HCT116 (cell line): Measurements from ENCODE around the gene VGF. TPM values are rescaled to one million over a fixed set of nuclear protein-coding genes. Genes with fewer than 3 reads are reported as not detected.
A peak's percentile ranks its signal among the peaks of the same experiment; 100 is the strongest.

Experiments used
- ATAC-seq: fragments of 200-7000 bp; cut with Tn5 transposase; 2 replicates; pipeline ENCODE4 v1.9.1; 2020; ENCODE audit warnings: mild to moderate bottlenecking, moderate library complexity
- BruUV-seq: library from RNA; stranded (reverse); fragments of 400-500 nt; replicated peaks from 2 replicates; lab custom pipeline; 2021; lab: Mats Ljungman, UMichigan
- CTCF ChIA-PET: fragments of 300-600 bp; sonication (Branson Sonifier 250); formaldehyde crosslinking; loops from one replicate; lab custom pipeline; 2021; ENCODE audit warnings: antibody characterized with exemption; lab: Charles Lee
- POLR2A ChIA-PET: fragments of 300-600, 350-600 bp; sonication (Branson Sonifier 250); formaldehyde crosslinking; loops from one replicate; lab custom pipeline; 2021; ENCODE audit warnings: antibody characterized with exemption; lab: Charles Lee
- RAD21 ChIA-PET, 2 experiments: fragments of 300-600 bp; sonication (Branson Sonifier 250); formaldehyde crosslinking; loops; one replicate each; lab custom pipeline; 2023; ENCODE audit warnings: low total read pairs in 2 of 2; ENCODE audit not compliant: uncharacterized antibody in 2 of 2, unreplicated experiment in 2 of 2, low non-redundant PET in 1 of 2; lab: Charles Lee
- DNase-seq: peaks from one replicate; pipeline ENCODE4 v3.0.0-alpha.2; 2010; ENCODE audit warnings: low read depth, low spot score
- H2AFZ ChIP-seq: fragments of 200-600 bp; shearing (Covaris generic), sonication (generic); 2 replicates; pipeline ENCODE4 v1.6.1; 2017; ENCODE audit warnings: low read depth, mixed run types, mixed read lengths, antibody characterized with exemption, low read length; ENCODE audit not compliant: poor library complexity, severe bottlenecking
- H3K27ac ChIP-seq: 2 replicates; pipeline ENCODE4 v1.5.1; 2012; ENCODE audit warnings: low read depth, low read length
- H3K27me3 ChIP-seq: fragments of 200-600 bp; sonication (generic); 2 replicates; pipeline ENCODE4 v1.6.1; 2016; ENCODE audit warnings: mixed run types, low read length, mixed read lengths; ENCODE audit not compliant: insufficient read depth
- H3K36me3 ChIP-seq, 2 experiments: fragments of 200-500 bp in 1 of 2; fragments of 200-600 bp in 1 of 2; sonication (Bioruptor generic) in 1 of 2; sonication (generic) in 1 of 2; 2 replicates each; pipeline versions ENCODE4 v1.5.1 to v1.6.1; 2014 to 2016; ENCODE audit warnings: low read length in 2 of 2, inconsistent platforms in 1 of 2, mixed read lengths in 1 of 2, mixed run types in 1 of 2; ENCODE audit not compliant: insufficient read depth in 2 of 2, control insufficient read depth in 1 of 2
- H3K4me1 ChIP-seq, 2 experiments: fragments of 200-600 bp in 1 of 2; sonication (generic) in 1 of 2; 2 replicates each; pipeline versions ENCODE4 v1.5.1 to v1.6.1; 2012 to 2017; ENCODE audit warnings: low read length in 2 of 2, inconsistent platforms in 1 of 2, mild to moderate bottlenecking in 1 of 2, mixed read lengths in 1 of 2, mixed run types in 1 of 2, moderate library complexity in 1 of 2; ENCODE audit not compliant: insufficient read depth in 2 of 2, control insufficient read depth in 1 of 2
- H3K4me2 ChIP-seq: fragments of 200-600 bp; sonication (generic); 2 replicates; pipeline ENCODE4 v1.6.1; 2017; ENCODE audit warnings: mixed run types, low read length, mixed read lengths
- H3K4me3 ChIP-seq, 2 experiments: fragments of 200-600 bp in 1 of 2; sonication (generic) in 1 of 2; replicated peaks in 1 of 2; 2 replicates each; pipeline ENCODE4 v1.5.1; 2011 to 2016; ENCODE audit warnings: low read length in 2 of 2, control low read depth in 1 of 2, low read depth in 1 of 2, mild to moderate bottlenecking in 1 of 2, mixed read lengths in 1 of 2, mixed run types in 1 of 2
- H3K79me2 ChIP-seq: fragments of 200-600 bp; sonication (generic); 2 replicates; pipeline ENCODE4 v1.6.1; 2017; ENCODE audit warnings: mild to moderate bottlenecking, mixed run types, low read length, moderate library complexity, mixed read lengths; ENCODE audit not compliant: insufficient read depth
- H3K9ac ChIP-seq: fragments of 200-600 bp; sonication (generic); 2 replicates; pipeline ENCODE4 v1.6.1; 2016; ENCODE audit warnings: low read length, mixed read lengths
- H3K9me2 ChIP-seq: fragments of 200-600 bp; sonication (generic), shearing (Covaris generic); 2 replicates; pipeline ENCODE4 v1.6.1; 2017; ENCODE audit warnings: mixed run types, mild to moderate bottlenecking, moderate library complexity; ENCODE audit not compliant: insufficient read depth
- H3K9me3 ChIP-seq, 2 experiments: fragments of 200-500 bp in 1 of 2; fragments of 200-600 bp in 1 of 2; sonication (Bioruptor generic) in 1 of 2; sonication (generic) in 1 of 2; 2 replicates each; pipeline ENCODE4 v1.6.1; 2014 to 2017; ENCODE audit warnings: low read length in 2 of 2, mixed read lengths in 2 of 2, inconsistent platforms in 1 of 2, low read depth in 1 of 2, mild to moderate bottlenecking in 1 of 2, mixed run types in 1 of 2, moderate library complexity in 1 of 2; ENCODE audit not compliant: control insufficient read depth in 1 of 2, insufficient read depth in 1 of 2
- H4K20me1 ChIP-seq: fragments of 200-600 bp; sonication (generic), shearing (Covaris generic); 2 replicates; pipeline ENCODE4 v1.6.1; 2017; ENCODE audit warnings: mixed run types, mild to moderate bottlenecking, moderate library complexity; ENCODE audit not compliant: insufficient read depth
- CBX3 ChIP-seq: IDR thresholded peaks from 2 replicates; pipeline ENCODE4 v1.6.1; 2012; ENCODE audit warnings: low read depth
- CEBPB ChIP-seq: IDR thresholded peaks from 2 replicates; pipeline ENCODE4 v1.6.1; 2012; ENCODE audit warnings: low read depth
- CTCF ChIP-seq, 3 experiments: fragments of 200-600 bp in 1 of 3; sonication (generic) in 1 of 3; IDR thresholded peaks in 2 of 3; conservative IDR thresholded peaks in 1 of 3; 2 replicates each; pipeline ENCODE4 v1.5.1; 2012 to 2017; ENCODE audit warnings: low read depth in 2 of 3, low read length in 2 of 3, antibody characterized with exemption in 1 of 3, borderline replicate concordance in 1 of 3, control low read depth in 1 of 3, mild to moderate bottlenecking in 1 of 3, mixed read lengths in 1 of 3, mixed run types in 1 of 3, moderate library complexity in 1 of 3; ENCODE audit not compliant: insufficient read depth in 1 of 3
- EGR1 ChIP-seq: IDR thresholded peaks from 2 replicates; pipeline ENCODE4 v1.6.1; 2012; ENCODE audit warnings: low read depth
- EZH2 ChIP-seq: fragments of 200-600 bp; sonication (generic); IDR thresholded peaks from 2 replicates; pipeline ENCODE4 v1.6.1; 2017; ENCODE audit warnings: antibody characterized with exemption, mixed run types
- EZH2phosphoT487 ChIP-seq: fragments of 200-600 bp; IDR thresholded peaks from 2 replicates; pipeline ENCODE4 v1.6.1; 2018; ENCODE audit warnings: antibody characterized with exemption, borderline replicate concordance
- FOSL1 ChIP-seq: IDR thresholded peaks from 2 replicates; pipeline ENCODE4 v1.6.1; 2012; ENCODE audit warnings: low read depth
- JUND ChIP-seq: IDR thresholded peaks from 2 replicates; pipeline ENCODE4 v1.6.1; 2012
- MAX ChIP-seq: IDR thresholded peaks from 2 replicates; pipeline ENCODE4 v1.6.1; 2012
- RAD21 ChIP-seq: IDR thresholded peaks from 2 replicates; pipeline ENCODE4 v1.6.1; 2012; ENCODE audit warnings: low read depth, mild to moderate bottlenecking
- SIN3A ChIP-seq: IDR thresholded peaks from 2 replicates; pipeline ENCODE4 v1.6.1; 2012; ENCODE audit warnings: low read depth
- SP1 ChIP-seq: IDR thresholded peaks from 2 replicates; pipeline ENCODE4 v1.6.1; 2012; ENCODE audit warnings: low read depth
- SRF ChIP-seq: IDR thresholded peaks from 2 replicates; pipeline ENCODE4 v1.6.1; 2012; ENCODE audit warnings: low read depth
- TCF7L2 ChIP-seq: IDR thresholded peaks from 2 replicates; pipeline ENCODE4 v1.7.0; 2011; ENCODE audit warnings: borderline replicate concordance, inconsistent platforms; ENCODE audit not compliant: insufficient read depth, insufficient read length; ENCODE audit errors: extremely low read depth
- YY1 ChIP-seq: IDR thresholded peaks from 2 replicates; pipeline ENCODE4 v1.6.1; 2011; ENCODE audit warnings: low read length, low read depth, moderate library complexity, mild to moderate bottlenecking; ENCODE audit not compliant: insufficient replicate concordance; ENCODE audit errors: extremely low read depth
- ZFX ChIP-seq: fragments of 450-650 bp; IDR thresholded peaks from 2 replicates; pipeline ENCODE4 v1.6.1; 2017
- ZNF274 ChIP-seq: fragments of 200-500 bp; sonication (Bioruptor generic); IDR thresholded peaks from 2 replicates; pipeline ENCODE4 v1.6.1; 2014; ENCODE audit warnings: mild to moderate bottlenecking, low read depth, low read length, inconsistent platforms
- intact Hi-C: fragments of 100-400 bp; cut with micrococcal nuclease; formaldehyde crosslinking; loops from 2 replicates; pipeline ENCODE4 v1.10.0; 2022
- total RNA-seq: library from RNA; stranded (reverse); gene quantifications from one replicate; pipeline ENCODE4 v1.2.1, GENCODE V29; 2021; ENCODE audit not compliant: unreplicated experiment
- TF ChIP-seq, protein P1 (sequence below): IDR thresholded peaks from 2 replicates; pipeline ENCODE4 v1.6.1; 2012

The VGF gene
- total RNA-seq, 1 experiment from 2014 or later = 43.2 TPM

GRCh38 chr7:101159696-101160674 lies 5.4 kb downstream of the VGF start (continued):
- TF ChIP-seq CTCF (IDR thresholded peaks at IDR 0.05 in 2 of 3, conservative IDR thresholded peaks at IDR 0.05 in 1 of 3; ENCODE audit: borderline replicate concordance in 1 of 3, insufficient read depth in 1 of 3, low read depth in 2 of 3, low read length in 2 of 3) = no peak
- TF ChIP-seq ZFX = no peak
- peak; percentile 39 for TF ChIP-seq TCF7L2
- TF ChIP-seq ZNF274 = no peak

DNA sequence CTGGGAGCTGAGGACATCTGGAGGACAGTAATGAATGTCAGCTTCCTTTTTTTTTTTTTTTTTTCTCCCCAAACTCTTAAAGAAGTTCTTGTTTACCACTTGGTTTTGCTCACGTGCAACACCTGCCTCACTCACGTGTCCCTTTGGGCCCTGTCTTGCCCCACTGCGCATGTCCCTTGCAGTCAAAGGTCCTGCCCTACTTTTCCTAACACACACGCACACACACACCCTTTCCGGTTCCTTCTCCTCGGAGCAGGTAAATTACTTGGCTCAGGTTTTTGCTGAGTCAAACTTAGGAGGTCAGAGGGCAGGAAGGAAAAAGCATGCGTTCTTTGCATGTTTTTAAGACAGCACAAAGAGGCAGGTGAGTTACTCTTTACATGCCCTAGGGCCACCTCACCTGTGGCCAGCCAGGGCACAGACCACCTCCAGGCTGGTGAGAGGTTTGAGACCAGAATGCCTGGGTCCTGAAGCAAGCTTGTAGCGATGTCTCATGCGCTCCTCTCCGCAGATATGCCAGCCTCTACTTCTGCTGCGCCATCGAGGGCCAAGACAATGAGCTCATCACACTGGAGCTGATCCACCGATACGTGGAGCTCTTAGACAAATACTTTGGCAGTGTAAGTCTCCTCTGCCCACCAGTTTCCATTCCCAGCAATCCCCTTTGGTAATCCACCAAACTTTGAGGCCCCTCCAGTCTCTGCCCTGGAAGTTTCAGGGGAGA lies 8.3 kb downstream of the VGF start:
- ATAC-seq (no peak), DNase-seq (no peak)
- RAD21 ChIA-PET = interaction anchor here (0.7 to 0.9 kb wide), 3 partner anchors 8 to 14 kb away, joined by 3 to 7 read pairs (median 3); partner anchors contain the start of gene VGF (in 2 of the 2)
- H3K4me3 ChIP-seq = peak overlapping the region in 1 of 2 experiments; percentile 85; a peak in 1 of 4 replicates
- peak overlapping the region; percentile 98 for H3K4me2 ChIP-seq
- H2AFZ ChIP-seq = no peak overlapping the region
- TSS peak; percentile 30 for BruUV-seq
- H4K20me1 ChIP-seq = no peaks in the 10 kb centered on the region
- H3K9me2 ChIP-seq = no peaks in the 10 kb centered on the region
- H3K36me3 ChIP-seq = peaks cover 6 to 32% of the 10 kb centered on the region in 2 experiments; a peak in 3 of 4 replicates
- no peaks in the 10 kb centered on the region for H3K9me3 ChIP-seq
- peak overlapping the region; percentile 78 for H3K27ac ChIP-seq
- POLR2A ChIA-PET = interaction anchor here (0.7 to 2.8 kb wide), 10 partner anchors 8 to 183 kb away, joined by 3 to 11 read pairs (median 5); partner anchors contain the start of genes SERPINE1 and VGF
- H3K79me2 ChIP-seq = peaks cover 43% of the 10 kb centered on the region
- CTCF ChIA-PET = interaction anchor here (0.8 to 4.4 kb wide), 13 partner anchors 9 to 262 kb away, joined by 3 to 44 read pairs (median 3); partner anchors contain the start of genes PLOD3, TRIM56, VGF and ZNHIT1
- no peaks in the 10 kb centered on the region for H3K27me3 ChIP-seq
- peak overlapping the region; percentile 94 for H3K9ac ChIP-seq
- H3K4me1 ChIP-seq = peaks cover 54 to 72% of the 10 kb centered on the region in 2 experiments
- intact Hi-C loops = no loop called here
- TF ChIP-seq YY1 (no peak), ZFX (no peak), TCF7L2 (no peak), SIN3A (no peak), SRF (no peak), CEBPB (no peak), JUND (no peak), CBX3 (no peak), CTCF (IDR thresholded peaks at IDR 0.05 in 2 of 3, conservative IDR thresholded peaks at IDR 0.05 in 1 of 3; ENCODE audit: borderline replicate concordance in 1 of 3, insufficient read depth in 1 of 3, low read depth in 2 of 3, low read length in 2 of 3) (no peak), FOSL1 (no peak), SP1 (no peak), RAD21 (no peak), EZH2phosphoT487 (no peak), EGR1 (no peak), EZH2 (no peak), MAX (no peak)
- TF ChIP-seq, protein P1, sequence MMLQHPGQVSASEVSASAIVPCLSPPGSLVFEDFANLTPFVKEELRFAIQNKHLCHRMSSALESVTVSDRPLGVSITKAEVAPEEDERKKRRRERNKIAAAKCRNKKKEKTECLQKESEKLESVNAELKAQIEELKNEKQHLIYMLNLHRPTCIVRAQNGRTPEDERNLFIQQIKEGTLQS = no peak
